HL-60 (cell line): ENCODE data around the gene SLC9C1.

Experiments
- CTCF ChIP-seq: IDR thresholded peaks from one replicate; pipeline ENCODE4 v1.5.1; 2011; ENCODE audit warnings: low read length, control low read depth, inconsistent platforms; ENCODE audit not compliant: insufficient read depth
- REST ChIP-seq: IDR thresholded peaks from 2 replicates; pipeline ENCODE4 v1.6.1; 2012; ENCODE audit warnings: low read depth; ENCODE audit not compliant: insufficient replicate concordance

- TF ChIP-seq CTCF: no peak
- TF ChIP-seq REST: no peak
Observed at GRCh38 chr3:112097378-112097777, 196.6 kb downstream of the SLC9C1 start.
